HepG2 (cell line): ENCODE measurements around the gene CUEDC2. TPM values are rescaled to one million over a fixed set of nuclear protein-coding genes. Genes with fewer than 3 reads are reported as not detected.
A peak's percentile ranks its signal among the peaks of the same experiment; 100 is the strongest.

Experiments
- ATAC-seq: fragments of 200-7000 bp; cut with Tn5 transposase; 3 replicates; pipeline ENCODE4 v1.9.1; 2020; ENCODE audit warnings: mild to moderate bottlenecking, moderate library complexity
- BruUV-seq: library from RNA; stranded (reverse); fragments of 400-500 nt; replicated peaks from 2 replicates; lab custom pipeline; 2021; lab: Mats Ljungman, UMichigan
- CTCF ChIA-PET: fragments of 300-600 bp; formaldehyde crosslinking; extraction: SDS; loops from one replicate; lab custom pipeline; 2021; ENCODE audit warnings: low total read pairs, inconsistent platforms, low intra/inter-chr PET ratio; lab: Yijun Ruan, JAX
- POLR2A ChIA-PET: fragments of 350-600 bp; sonication (Branson Sonifier 250); formaldehyde crosslinking; loops from one replicate; lab custom pipeline; 2020; ENCODE audit warnings: antibody characterized with exemption, inconsistent platforms; lab: Yijun Ruan, JAX
- DNase-seq: peaks from one replicate; pipeline ENCODE4 v3.0.0-alpha.2; 2015; ENCODE audit warnings: low spot score
- FAIRE-seq: peaks from 3 replicates; lab custom pipeline; 2011; peaks lifted over from hg19 to GRCh38; lab: Jason Lieb, UNC
- H2AFZ ChIP-seq: one replicate; pipeline ENCODE4 v1.6.1; 2011; ENCODE audit warnings: low read length, inconsistent platforms
- H3K27ac ChIP-seq: fragments of 300-600 bp; 3 replicates; pipeline ENCODE4 v1.8.0; 2011; ENCODE audit warnings: mixed run types, mild to moderate bottlenecking, mixed read lengths, low read length, inconsistent platforms; ENCODE audit not compliant: insufficient read depth; ENCODE audit errors: extremely low read length
- H3K27me3 ChIP-seq, 2 experiments: fragments of 200-600 bp in 1 of 2; 2 replicates in 1 of 2; 3 replicates in 1 of 2; pipeline versions ENCODE4 v1.6.0 to v1.8.0; 2011; ENCODE audit warnings: low read length in 2 of 2, mild to moderate bottlenecking in 2 of 2, moderate library complexity in 2 of 2, inconsistent platforms in 1 of 2; ENCODE audit not compliant: insufficient read depth in 2 of 2, control insufficient read depth in 1 of 2
- H3K36me3 ChIP-seq, 2 experiments: fragments of 200-600 bp in 1 of 2; replicated peaks in 1 of 2; 2 replicates in 1 of 2; 3 replicates in 1 of 2; pipeline versions ENCODE4 v1.5.1 to v1.8.0; 2011; ENCODE audit warnings: low read length in 2 of 2, inconsistent platforms in 1 of 2; ENCODE audit not compliant: insufficient read depth in 2 of 2, control insufficient read depth in 1 of 2
- H3K4me1 ChIP-seq: 2 replicates; pipeline ENCODE4 v1.5.1; 2012; ENCODE audit warnings: low read length, inconsistent platforms; ENCODE audit not compliant: insufficient read depth
- H3K4me2 ChIP-seq: 2 replicates; pipeline ENCODE4 v1.6.0; 2011; ENCODE audit warnings: low read depth, low read length, inconsistent platforms
- H3K4me3 ChIP-seq, 3 experiments: fragments of 200-600 bp in 1 of 3; sonication (generic), shearing (Covaris generic) in 1 of 3; replicated peaks in 1 of 3; 2 replicates each; pipeline ENCODE4 v1.5.1; 2011 to 2016; ENCODE audit warnings: low read length in 3 of 3, inconsistent platforms in 2 of 3, low read depth in 2 of 3, mild to moderate bottlenecking in 2 of 3, control low read depth in 1 of 3, mixed read lengths in 1 of 3; ENCODE audit not compliant: insufficient read depth in 1 of 3
- H3K79me2 ChIP-seq: one replicate; pipeline ENCODE4 v1.6.1; 2011; ENCODE audit warnings: low read length, inconsistent platforms; ENCODE audit not compliant: insufficient read depth
- H3K9ac ChIP-seq: 2 replicates; pipeline ENCODE4 v1.6.0; 2011; ENCODE audit warnings: mild to moderate bottlenecking, low read depth, low read length, inconsistent platforms; ENCODE audit not compliant: insufficient read depth
- H3K9me3 ChIP-seq: 2 replicates; pipeline ENCODE4 v1.5.1; 2012; ENCODE audit warnings: mild to moderate bottlenecking, low read length
- H4K20me1 ChIP-seq: 2 replicates; pipeline ENCODE4 v1.6.0; 2011; ENCODE audit warnings: inconsistent platforms, mild to moderate bottlenecking, low read length, moderate library complexity; ENCODE audit not compliant: insufficient read depth
- DMTF1 ChIP-seq: sonication (generic); formaldehyde crosslinking; IDR thresholded peaks from 2 replicates; pipeline ENCODE4 v1.4.0; 2020; ENCODE audit warnings: mild to moderate bottlenecking, missing genetic modification reagents
- POLR2AphosphoS5 ChIP-seq: IDR thresholded peaks from 2 replicates; pipeline ENCODE4 v1.6.1; 2012; ENCODE audit warnings: low read depth, low read length
- RBM22 ChIP-seq: fragments of 200-400 bp; formaldehyde crosslinking; optimal IDR thresholded peaks from 2 replicates; pipeline ENCODE3; 2017; ENCODE audit warnings: mild to moderate bottlenecking, low read length, moderate library complexity
- SRSF4 ChIP-seq: fragments of 200-400 bp; formaldehyde crosslinking; IDR thresholded peaks from one replicate; pipeline ENCODE4 v1.6.1; 2018; ENCODE audit warnings: mild to moderate bottlenecking, low read depth, low read length, moderate library complexity; ENCODE audit not compliant: poor library complexity, severe bottlenecking
- ZBED4 ChIP-seq: sonication (generic); formaldehyde crosslinking; IDR thresholded peaks from 2 replicates; pipeline ENCODE4 v1.4.0; 2020; ENCODE audit warnings: missing genetic modification reagents, borderline replicate concordance
- ZNF225 ChIP-seq: sonication (generic); formaldehyde crosslinking; IDR thresholded peaks from 2 replicates; pipeline ENCODE4 v1.4.0; 2020; ENCODE audit warnings: mild to moderate bottlenecking, missing genetic modification reagents
- ZNF274 ChIP-seq: sonication (generic); formaldehyde crosslinking; IDR thresholded peaks from 2 replicates; pipeline ENCODE4 v1.5.1; 2020; ENCODE audit warnings: mild to moderate bottlenecking, missing genetic modification reagents
- ZNF784 ChIP-seq: sonication (generic); formaldehyde crosslinking; IDR thresholded peaks from 2 replicates; pipeline ENCODE4 v1.5.1; 2020; ENCODE audit warnings: missing genetic modification reagents, mild to moderate bottlenecking, borderline replicate concordance
- WGBS: methylation state at CpG from one replicate; pipeline ENCODE4 v1.1.6; 2017; ENCODE audit warnings: low lambda C conversion rate; 5-methylcytosine and 5-hydroxymethylcytosine counted together
- in situ Hi-C: cut with HindIII; loops from 2 replicates; pipeline ENCODE4 v1.10.0; 2017; ENCODE audit warnings: low pct_unique_long_range_greater_than_20kb; ENCODE audit not compliant: extremely low pct_ligation_motif_present
- intact Hi-C: fragments of 100-400 bp; cut with micrococcal nuclease; formaldehyde crosslinking; loops from one replicate; pipeline ENCODE4 v1.10.0; 2022; ENCODE audit not compliant: unreplicated experiment
- polyA plus RNA-seq, 8 experiments: library from polyadenylated mRNA; depleted of rRNA in 3 of 8; stranded (reverse) in 7 of 8; unstranded in 1 of 8; fragments of >200 nt; fragmentation: Illumina TruSeq in 4 of 8; extraction: Trizol in 4 of 8; gene quantifications; 2 replicates each; pipeline versions ENCODE4 v1.2.1 to v1.2.3, GENCODE V29; 2011 to 2016; ENCODE audit warnings: low read depth in 4 of 8, missing spikeins in 1 of 8, mixed read lengths in 1 of 8; ENCODE audit not compliant: insufficient read depth in 1 of 8
- total RNA-seq, 5 experiments: library from RNA; depleted of rRNA; stranded (reverse); fragments of >200 nt; fragmentation: Illumina TruSeq; extraction: Trizol; gene quantifications; 2 replicates each; pipeline ENCODE4 v1.2.3, GENCODE V29; 2016; ENCODE audit warnings: low read depth in 1 of 5
- TF ChIP-seq, protein P1 (sequence below): sonication (generic); formaldehyde crosslinking; IDR thresholded peaks from 2 replicates; pipeline ENCODE4 v1.4.0; 2020; ENCODE audit warnings: mild to moderate bottlenecking, missing genetic modification reagents
- TF ChIP-seq, protein P2 (sequence below): sonication (generic); formaldehyde crosslinking; IDR thresholded peaks from 2 replicates; pipeline ENCODE4 v1.4.0; 2020; ENCODE audit warnings: missing genetic modification reagents, low read depth, mild to moderate bottlenecking, borderline replicate concordance

CUEDC2 gene
- total and polyA plus RNA-seq, 2 of the 13 experiments (the other 11 are each of a cell fraction or from before 2014, with no cell fraction given): 13.1 to 18.4 TPM

DNA sequence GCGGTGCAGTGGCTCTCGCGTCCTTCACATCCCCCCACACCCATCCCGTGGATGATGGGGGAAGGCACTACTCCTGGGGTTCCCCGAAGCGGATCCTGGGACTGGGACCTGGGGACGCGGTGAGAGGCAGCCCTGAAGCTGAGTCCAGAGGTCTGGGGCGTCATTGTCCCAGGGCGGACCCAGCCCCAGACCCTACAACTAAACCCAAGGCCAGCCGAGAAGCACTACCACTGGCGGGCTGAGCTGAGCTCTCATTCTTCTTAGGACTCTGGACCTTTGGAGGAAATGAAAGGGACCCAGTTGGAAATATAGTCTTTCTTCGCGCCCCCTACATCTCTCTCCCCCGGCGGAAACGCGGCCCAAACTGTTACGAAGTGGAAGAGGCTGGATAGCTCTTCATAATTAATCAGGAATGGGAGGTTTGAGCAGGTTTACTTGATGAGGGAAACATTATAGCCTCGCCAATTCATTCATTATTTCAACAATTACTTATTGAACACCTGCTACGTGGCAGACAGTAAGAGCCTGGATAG, 12.1 kb downstream of the CUEDC2 start (continued):
- no peak for TF ChIP-seq ZNF274 (CRISPR knock-in tag)
- 0 out of 2 replicates have a peak, but pooled peaks have one; percentile 3 for TF ChIP-seq ZNF225
- TF ChIP-seq, protein P1, sequence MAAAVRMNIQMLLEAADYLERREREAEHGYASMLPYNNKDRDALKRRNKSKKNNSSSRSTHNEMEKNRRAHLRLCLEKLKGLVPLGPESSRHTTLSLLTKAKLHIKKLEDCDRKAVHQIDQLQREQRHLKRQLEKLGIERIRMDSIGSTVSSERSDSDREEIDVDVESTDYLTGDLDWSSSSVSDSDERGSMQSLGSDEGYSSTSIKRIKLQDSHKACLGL (CRISPR knock-in tag): 0 out of 2 replicates have a peak, but pooled peaks have one; percentile 34
- TF ChIP-seq, protein P2, sequence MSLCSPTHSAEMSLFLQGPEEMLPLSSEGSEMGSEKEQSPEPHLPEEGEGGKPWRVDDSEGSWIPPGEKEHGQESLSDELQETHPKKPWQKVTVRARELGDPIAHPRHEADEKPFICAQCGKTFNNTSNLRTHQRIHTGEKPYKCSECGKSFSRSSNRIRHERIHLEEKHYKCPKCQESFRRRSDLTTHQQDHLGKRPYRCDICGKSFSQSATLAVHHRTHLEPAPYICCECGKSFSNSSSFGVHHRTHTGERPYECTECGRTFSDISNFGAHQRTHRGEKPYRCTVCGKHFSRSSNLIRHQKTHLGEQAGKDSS (CRISPR knock-in tag): 0 out of 2 replicates have a peak, but pooled peaks have one; percentile 36
- no peak for TF ChIP-seq ZNF784

- DNase-seq (peak; percentile 35), FAIRE-seq (peak; percentile 28), ATAC-seq (no peak)
- Histone ChIP-seq H2AFZ (no peak overlapping the region), H3K9me3 (no peaks in the 10 kb centered on the region), H3K9ac (peak overlapping the region; percentile 77), H3K79me2 (no peaks in the 10 kb centered on the region), H4K20me1 (no peaks in the 10 kb centered on the region), H3K27ac (peak overlapping the region; percentile 87), H3K27me3 (peaks cover 1 to 18% of the 10 kb centered on the region in 2 experiments; a peak in 3 of 5 replicates), H3K4me2 (peak overlapping the region; percentile 98), H3K36me3 (peaks cover 0 to 14% of the 10 kb centered on the region in 2 experiments; a peak in 3 of 5 replicates), H3K4me3 (peak overlapping the region; percentile 79 to 97 (median 84)), H3K4me1 (peaks cover 36% of the 10 kb centered on the region)
- 0% methylated on average over 18 of the region's 54 CpGs for WGBS
- intact Hi-C loops: loop anchor here (2.0 to 5.0 kb wide), 3 partner anchors 25 to 58 kb away; partner anchors contain the start of gene NFKB2
- CTCF ChIA-PET: no interaction called here
- POLR2A ChIA-PET: interaction anchor here (0.9 to 5.3 kb wide), 8 partner anchors 9 to 304 kb away, joined by 3 to 135 read pairs (median 8); partner anchors contain the start of genes C10orf95, CUEDC2 and NFKB2
- in situ Hi-C loops: loop anchor here (5.0 kb wide), 1 partner anchor 43 kb away; no protein-coding TSS in a partner anchor
- no TSS peak for BruUV-seq
- TF ChIP-seq ZBED4 (CRISPR knock-in tag) (no peak), RBM22 (no peak), POLR2AphosphoS5 (no peak), SRSF4 (no peak), DMTF1 (CRISPR knock-in tag) (no peak)
Measured at GRCh38 chr10:102419269-102420180, 12.8 kb downstream of the CUEDC2 start.
